ENCODE measurements around the gene KRT33A.
A peak's percentile ranks its signal among the peaks of the same experiment; 100 is the strongest.

KRT33A gene

GRCh38 chr17:41329279-41329948, 21.2 kb downstream of the KRT33A start:
- peak; percentile 10 for DNase-seq (ENCODE audit: low spot score)

- DNase-seq (ENCODE audit: low spot score): no peak
Observed at GRCh38 chr17:41328207-41328606, 22.4 kb downstream of the KRT33A start.

DNA sequence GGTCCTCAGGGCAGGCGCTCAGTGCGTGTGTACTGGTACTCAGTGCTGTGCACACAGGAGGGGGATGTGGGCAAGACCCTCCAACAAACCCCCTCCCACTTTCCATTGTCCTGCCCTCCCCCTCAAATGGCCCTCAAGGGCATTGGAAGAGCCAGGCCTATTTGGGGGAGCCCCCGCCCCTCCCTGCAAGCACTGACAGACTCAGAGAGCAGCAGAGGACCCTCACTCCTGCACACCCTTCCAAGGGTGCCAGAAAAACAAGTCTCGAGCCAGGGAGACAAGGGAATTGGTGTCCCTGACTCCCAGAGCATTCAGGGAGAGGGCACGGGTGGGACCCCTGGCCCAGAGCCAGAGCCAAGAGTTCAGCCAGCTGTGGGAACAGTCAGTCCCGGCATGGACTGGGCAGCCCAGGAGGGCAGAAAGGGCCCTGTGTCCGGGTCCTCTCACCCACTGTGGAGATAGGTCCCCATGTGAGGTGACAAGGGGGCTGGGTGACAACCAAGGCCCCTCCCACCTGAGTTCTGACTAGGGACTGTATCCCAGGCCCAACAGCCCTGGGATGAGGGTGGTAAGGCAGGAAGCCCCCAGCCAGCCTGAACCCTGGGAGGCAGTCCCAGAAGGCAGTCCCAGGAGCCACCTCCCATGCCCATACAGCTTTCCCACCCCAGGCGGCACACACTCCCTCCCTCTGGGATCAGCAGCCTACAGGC, 23.1 kb downstream of the KRT33A start:
- no peak for DNase-seq (ENCODE audit: low spot score)

GRCh38 chr17:41326173-41327145, 24.2 kb downstream of the KRT33A start:
- no peak for DNase-seq (ENCODE audit: low spot score)

DNA sequence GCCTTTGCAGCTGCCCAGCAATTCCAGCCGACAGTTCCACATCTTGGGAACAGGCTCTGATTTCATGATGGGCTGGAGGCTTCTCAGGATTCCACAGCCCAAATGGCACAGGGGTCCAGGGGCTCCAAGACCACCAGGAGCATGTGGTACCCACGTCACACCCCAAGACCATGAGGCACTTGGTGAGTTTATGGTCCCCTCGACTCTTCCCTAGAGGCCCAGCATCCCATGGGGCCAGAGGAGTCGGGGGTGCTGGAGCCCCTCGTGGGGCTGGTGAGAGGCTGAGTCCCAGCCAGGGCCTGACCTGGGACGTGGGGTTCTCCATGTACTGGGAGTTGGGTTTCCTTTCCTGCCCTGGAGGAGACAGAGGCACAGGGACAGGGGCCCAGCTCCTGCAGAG, 25.0 kb downstream of the KRT33A start:
- no peak for DNase-seq (ENCODE audit: low spot score)

DNA sequence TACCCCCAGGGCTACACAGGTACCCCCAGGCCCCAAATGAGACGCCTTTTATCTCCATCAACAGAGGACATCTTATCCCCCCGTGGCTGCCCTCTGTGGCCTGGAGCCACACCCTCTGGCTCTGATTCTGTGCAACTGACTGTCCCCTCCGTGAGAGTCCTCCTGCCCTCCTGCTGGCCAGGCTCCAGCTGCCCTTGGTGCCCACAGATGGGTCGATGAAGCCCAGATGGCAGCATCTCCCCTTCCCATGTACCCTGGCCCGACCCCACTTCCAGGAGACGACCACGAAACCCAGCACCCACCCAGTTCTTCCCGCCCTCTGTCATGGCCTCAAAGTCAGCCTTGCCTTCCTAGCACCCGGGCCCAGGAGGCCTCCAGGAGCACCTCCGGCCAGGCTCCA, 25.5 kb downstream of the KRT33A start:
- no peak for DNase-seq (ENCODE audit: low spot score)

- DNase-seq (ENCODE audit: low spot score): no peak
Observed at GRCh38 chr17:41324180-41325075, 26.2 kb downstream of the KRT33A start.

GRCh38 chr17:41322903-41323895, 27.4 kb downstream of the KRT33A start:
- DNase-seq (ENCODE audit: low spot score): no peak

- peak; percentile 44 for DNase-seq (ENCODE audit: low spot score)
Observed at GRCh38 chr17:41322094-41322902, 28.3 kb downstream of the KRT33A start.

DNA sequence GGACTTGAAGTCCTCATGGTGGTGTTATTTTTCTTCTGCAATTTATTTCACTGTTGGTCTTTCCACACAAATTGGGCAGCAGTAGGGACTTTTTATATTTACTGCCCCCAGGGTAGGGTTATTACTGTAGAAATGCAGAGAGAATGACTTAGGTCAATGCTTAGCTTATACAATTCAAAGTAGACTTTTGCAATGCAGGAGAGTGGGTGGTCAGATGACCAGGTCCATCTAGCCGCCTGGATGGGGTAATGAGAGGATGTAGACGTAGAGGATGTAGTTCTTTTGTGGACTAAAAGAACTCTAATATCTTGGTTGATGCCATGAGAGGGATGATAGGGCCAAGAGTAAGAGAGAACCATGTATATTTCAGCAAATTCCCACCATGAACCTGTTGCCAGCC, 32.4 kb downstream of the KRT33A start:
- no peak for DNase-seq (ENCODE audit: low spot score)

DNA sequence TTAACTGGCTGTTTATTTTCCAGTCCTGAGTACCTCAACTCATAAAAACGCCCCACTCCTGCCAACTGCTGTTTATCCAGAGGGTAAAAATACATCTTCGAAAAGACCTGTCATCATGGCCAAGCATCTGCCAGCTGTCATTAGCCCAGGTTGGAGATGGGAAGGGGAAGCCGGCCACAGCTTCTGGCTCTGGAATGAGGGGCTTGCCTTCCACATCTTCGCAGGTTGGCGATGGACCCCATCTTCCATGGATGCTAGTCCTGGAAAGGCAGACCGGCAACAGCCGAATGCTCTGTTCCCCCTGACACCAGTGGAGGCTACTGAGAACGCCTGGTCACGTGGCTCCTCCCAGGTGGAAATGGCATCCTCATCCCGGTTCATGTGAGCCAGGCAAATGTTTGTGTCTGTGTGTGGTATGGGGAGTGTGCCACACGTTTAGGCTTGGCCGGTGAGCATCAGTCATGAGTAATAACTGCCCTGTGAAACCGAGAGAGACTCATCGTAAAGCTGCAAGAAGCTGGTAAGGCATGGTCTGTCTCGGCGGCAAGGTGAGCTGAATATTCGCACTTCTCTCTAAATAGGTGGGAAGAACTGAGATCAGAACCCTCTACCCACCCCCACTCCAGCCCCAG, 34.7 kb downstream of the KRT33A start:
- DNase-seq (ENCODE audit: low spot score): no peak

- DNase-seq (ENCODE audit: low spot score): no peak
Observed at GRCh38 chr17:41315204-41315794, 35.3 kb downstream of the KRT33A start, which contains the start of gene KRTAP17-1. KRTAP17-1 (minus strand) TSS chr17:41315710; CDS start chr17:41315650, 60 bp downstream.

DNA sequence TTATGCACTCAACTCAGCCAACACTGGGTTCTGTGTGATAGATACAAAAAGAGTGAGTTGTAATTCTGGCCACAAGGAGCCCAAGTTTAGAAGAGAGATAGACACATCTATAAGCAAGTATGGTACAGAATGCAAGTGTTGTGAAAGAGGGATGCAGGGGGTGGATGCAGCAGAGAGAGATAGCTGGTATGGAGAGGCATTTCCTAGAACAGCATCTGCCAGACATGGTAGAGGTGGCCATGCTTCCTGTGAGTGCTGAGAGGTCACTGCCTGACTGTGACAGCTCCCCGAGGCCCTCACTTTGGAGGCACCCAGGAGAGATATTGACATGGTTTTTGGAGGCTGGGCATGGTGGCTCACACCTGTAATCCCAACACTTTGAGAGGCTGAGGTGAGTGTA, 39.5 kb downstream of the KRT33A start:
- no peak for DNase-seq (ENCODE audit: low spot score)

DNA sequence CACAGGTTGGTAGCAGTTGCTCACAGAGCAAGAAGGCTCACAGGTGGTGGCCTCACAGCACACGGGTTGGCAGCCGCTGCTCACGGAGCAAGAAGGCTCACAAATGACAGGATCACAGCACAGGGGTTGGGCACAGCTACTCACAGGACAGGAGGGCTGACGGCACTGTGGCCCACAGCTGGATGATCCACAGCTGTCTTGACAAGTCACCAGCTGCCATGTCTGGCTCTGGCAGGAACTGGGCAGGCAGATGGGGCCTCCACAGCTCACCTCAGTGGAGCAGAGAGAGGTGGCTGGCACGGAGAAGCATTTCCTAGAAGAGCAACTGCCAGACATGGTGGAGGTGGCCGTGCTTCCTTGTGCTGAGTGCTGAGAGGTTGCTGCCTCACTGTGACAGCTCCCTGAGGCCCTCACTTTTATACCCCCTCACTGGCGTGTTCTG, 41.7 kb downstream of the KRT33A start, which contains the start of gene KRTAP16-1:
KRTAP16-1 (minus strand) TSS at position 392 of the 442 bp plus-strand sequence; CDS start at position 336, 56 bp downstream.
- DNase-seq (ENCODE audit: low spot score): no peak

GRCh38 chr17:41308251-41308917, 42.2 kb downstream of the KRT33A start:
- DNase-seq (ENCODE audit: low spot score): peak; percentile 34

GRCh38 chr17:41307647-41308046, 43.0 kb downstream of the KRT33A start:
- no peak for DNase-seq (ENCODE audit: low spot score)

DNA sequence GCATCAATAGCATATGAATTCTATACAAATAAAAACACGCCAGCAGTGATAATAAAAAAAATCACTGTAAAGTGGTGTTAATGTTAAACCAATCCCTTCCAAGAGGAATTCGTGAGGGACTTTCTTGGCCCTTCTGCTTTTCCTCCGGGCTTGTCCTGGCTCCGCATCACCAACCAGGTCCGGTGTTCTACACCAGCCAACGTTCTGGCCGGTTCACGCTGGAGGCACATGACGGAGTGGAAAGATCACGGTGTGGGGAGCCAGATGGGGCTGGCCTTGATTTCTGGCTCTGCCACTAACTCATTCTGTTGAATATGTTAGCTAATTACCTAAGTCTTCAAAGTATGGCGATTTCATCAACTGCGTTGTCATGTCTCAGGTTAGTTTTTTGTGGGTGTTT, 46.5 kb downstream of the KRT33A start:
- DNase-seq (ENCODE audit: low spot score): no peak

DNA sequence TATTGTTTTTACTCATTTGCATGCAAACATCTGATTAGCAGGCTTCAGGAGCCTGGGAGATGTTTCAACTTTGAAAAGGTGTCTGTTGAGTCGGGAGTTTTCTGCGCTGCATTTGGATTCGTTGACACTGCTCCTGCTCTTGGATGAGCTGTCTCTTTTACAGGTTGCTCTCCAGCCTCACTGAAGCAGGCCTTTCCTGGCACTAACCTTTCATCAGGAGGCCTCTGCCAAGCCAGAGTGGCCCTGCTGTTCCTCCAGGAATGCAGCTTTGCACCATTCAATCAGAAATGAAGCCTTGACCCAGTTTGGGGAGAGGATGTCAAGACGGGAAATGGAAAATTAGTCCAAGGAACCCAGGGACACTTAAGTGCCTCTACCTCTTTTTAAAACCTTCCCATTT, 47.6 kb downstream of the KRT33A start:
- no peak for DNase-seq (ENCODE audit: low spot score)
